Mesenchymal stem cell (in vitro differentiated cells and primary cell): ENCODE measurements around the gene LAIR1.

Source experiments
- DNase-seq: peaks from one replicate; pipeline ENCODE4 v3.0.0-alpha.2; 2013
- H2AFZ ChIP-seq: one replicate; pipeline ENCODE4 v1.6.1; 2013; ENCODE audit warnings: low read depth, mild to moderate bottlenecking, control low read depth, inconsistent platforms, low read length, moderate library complexity
- H2AK5ac ChIP-seq: 2 replicates; pipeline ENCODE4 v1.6.1; 2013; ENCODE audit warnings: low read length, moderate library complexity, mild to moderate bottlenecking, inconsistent platforms; ENCODE audit not compliant: severe bottlenecking
- H2BK120ac ChIP-seq: one replicate; pipeline ENCODE4 v1.6.1; 2013; ENCODE audit warnings: low read depth, mild to moderate bottlenecking, inconsistent platforms, low read length, moderate library complexity
- H2BK12ac ChIP-seq, 2 experiments: one replicate each; pipeline ENCODE4 v1.6.1; 2013; ENCODE audit warnings: inconsistent platforms in 2 of 2, low read length in 2 of 2, mild to moderate bottlenecking in 2 of 2, moderate library complexity in 2 of 2, control low read depth in 1 of 2
- H2BK15ac ChIP-seq: one replicate; pipeline ENCODE4 v1.6.1; 2013; ENCODE audit warnings: mild to moderate bottlenecking, low read depth, inconsistent platforms; ENCODE audit not compliant: poor library complexity, severe bottlenecking
- H2BK5ac ChIP-seq: 2 replicates; pipeline ENCODE4 v1.6.1; 2013; ENCODE audit warnings: low read depth, mild to moderate bottlenecking, low read length, control low read depth, inconsistent platforms; ENCODE audit not compliant: poor library complexity, severe bottlenecking
- H3K14ac ChIP-seq, 2 experiments: one replicate each; pipeline ENCODE4 v1.6.1; 2013; ENCODE audit warnings: inconsistent platforms in 2 of 2, low read length in 2 of 2, control low read depth in 1 of 2, mild to moderate bottlenecking in 1 of 2, moderate library complexity in 1 of 2
- H3K18ac ChIP-seq, 2 experiments: one replicate each; pipeline ENCODE4 v1.6.1; 2013; ENCODE audit warnings: inconsistent platforms in 2 of 2, low read length in 2 of 2, control low read depth in 1 of 2, low read depth in 1 of 2, mild to moderate bottlenecking in 1 of 2
- H3K23ac ChIP-seq, 2 experiments: one replicate each; pipeline ENCODE4 v1.6.1; 2013; ENCODE audit warnings: inconsistent platforms in 2 of 2, low read length in 2 of 2, mild to moderate bottlenecking in 2 of 2, moderate library complexity in 2 of 2, control low read depth in 1 of 2
- H3K27ac ChIP-seq: 2 replicates; pipeline ENCODE4 v1.5.1; 2013; ENCODE audit warnings: mild to moderate bottlenecking, moderate library complexity, low read length, control low read depth, inconsistent platforms; ENCODE audit not compliant: poor library complexity, severe bottlenecking
- H3K27me3 ChIP-seq, 2 experiments: 2 replicates each; pipeline versions ENCODE4 v1.6.1 to v1.7.0; 2013; ENCODE audit warnings: low read length in 2 of 2, mild to moderate bottlenecking in 2 of 2, moderate library complexity in 2 of 2, control low read depth in 1 of 2, inconsistent platforms in 1 of 2; ENCODE audit not compliant: control insufficient read depth in 1 of 2, insufficient read depth in 1 of 2
- H3K36me3 ChIP-seq, 2 experiments: 2 replicates each; pipeline versions ENCODE4 v1.6.1 to v1.7.0; 2013; ENCODE audit warnings: low read length in 2 of 2, control low read depth in 1 of 2, inconsistent platforms in 1 of 2, low read depth in 1 of 2, mild to moderate bottlenecking in 1 of 2; ENCODE audit not compliant: insufficient read depth in 2 of 2, control insufficient read depth in 1 of 2
- H3K4ac ChIP-seq, 2 experiments: one replicate each; pipeline ENCODE4 v1.6.1; 2013; ENCODE audit warnings: inconsistent platforms in 2 of 2, low read length in 2 of 2, mild to moderate bottlenecking in 2 of 2, moderate library complexity in 2 of 2, control low read depth in 1 of 2, low read depth in 1 of 2
- H3K4me1 ChIP-seq: 2 replicates; pipeline ENCODE4 v1.6.1; 2013; ENCODE audit warnings: low read depth, low read length, control low read depth; ENCODE audit not compliant: control insufficient read depth, insufficient read depth
- H3K4me2 ChIP-seq: 2 replicates; pipeline ENCODE4 v1.6.1; 2013; ENCODE audit warnings: low read length, mild to moderate bottlenecking, inconsistent platforms; ENCODE audit not compliant: poor library complexity, severe bottlenecking
- H3K4me3 ChIP-seq, 2 experiments: 2 replicates each; pipeline versions ENCODE4 v1.5.1 to v1.7.0; 2013; ENCODE audit warnings: low read length in 2 of 2, mild to moderate bottlenecking in 2 of 2, control low read depth in 1 of 2, low read depth in 1 of 2; ENCODE audit not compliant: insufficient read depth in 1 of 2
- H3K79me1 ChIP-seq: replicated peaks from 2 replicates; pipeline ENCODE4 v1.6.1; 2013; ENCODE audit warnings: mild to moderate bottlenecking, control low read depth, low read length, inconsistent platforms; ENCODE audit not compliant: poor library complexity, severe bottlenecking
- H3K9ac ChIP-seq: 2 replicates; pipeline ENCODE4 v1.7.0; 2013; ENCODE audit warnings: mild to moderate bottlenecking, low read length, moderate library complexity
- H3K9me3 ChIP-seq: 2 replicates; pipeline ENCODE4 v1.7.0; 2013; ENCODE audit warnings: mild to moderate bottlenecking, low read length; ENCODE audit not compliant: control insufficient read depth
- H4K8ac ChIP-seq: one replicate; pipeline ENCODE4 v1.6.1; 2013; ENCODE audit warnings: inconsistent platforms, mild to moderate bottlenecking, low read length, moderate library complexity
- H4K91ac ChIP-seq: one replicate; pipeline ENCODE4 v1.6.1; 2013; ENCODE audit warnings: mild to moderate bottlenecking, low read length, inconsistent platforms
- WGBS: methylation state at CpG from one replicate; pipeline ENCODE4 v1.1.7; 2013; ENCODE audit warnings: mixed read lengths; 5-methylcytosine and 5-hydroxymethylcytosine counted together

Gene LAIR1

GRCh38 chr19:54338521-54338920 is 26.2 kb downstream of the LAIR1 start:
- Histone ChIP-seq H3K23ac (no peak overlapping the region), H3K9me3 (no peaks in the 10 kb centered on the region), H3K4me3 (no peak overlapping the region), H3K36me3 (no peaks in the 10 kb centered on the region), H3K18ac (no peak overlapping the region), H3K27ac (no peak overlapping the region), H2AFZ (no peak overlapping the region), H2BK15ac (no peak overlapping the region), H3K4me2 (no peak overlapping the region), H3K4ac (no peak overlapping the region), H3K9ac (no peak overlapping the region), H4K8ac (no peak overlapping the region), H3K27me3 (peaks cover 0 to 14% of the 10 kb centered on the region in 2 experiments), H3K79me1 (no peaks in the 10 kb centered on the region), H4K91ac (no peak overlapping the region), H2BK12ac (no peak overlapping the region), H2BK120ac (no peak overlapping the region), H3K4me1 (no peaks in the 10 kb centered on the region), H3K14ac (no peak overlapping the region), H2AK5ac (no peak overlapping the region), H2BK5ac (no peak overlapping the region)
- DNase-seq: no peak
- 72% methylated on average over 5 of the region's 6 CpGs for WGBS

- H3K4me1 ChIP-seq: no peaks in the 10 kb centered on the region
- H3K27ac ChIP-seq: no peak overlapping the region
Measured at GRCh38 chr19:54337858-54338230, 26.9 kb downstream of the LAIR1 start.

GRCh38 chr19:54336893-54337857 is 27.6 kb downstream of the LAIR1 start:
- H3K14ac ChIP-seq: no peak overlapping the region
- H2BK12ac ChIP-seq: no peak overlapping the region
- H3K23ac ChIP-seq: no peak overlapping the region
- H3K4me1 ChIP-seq: no peaks in the 10 kb centered on the region
- DNase-seq: no peak
- H2BK5ac ChIP-seq: no peak overlapping the region
- H3K36me3 ChIP-seq: no peaks in the 10 kb centered on the region
- H3K4me3 ChIP-seq: no peak overlapping the region
- no peak overlapping the region for H4K8ac ChIP-seq
- H2AFZ ChIP-seq: no peak overlapping the region
- H3K4ac ChIP-seq: no peak overlapping the region
- no peak overlapping the region for H2BK15ac ChIP-seq
- WGBS: 86% methylated on average over 34 of the region's 34 CpGs
- H3K9ac ChIP-seq: no peak overlapping the region
- peaks cover 0 to 13% of the 10 kb centered on the region in 2 experiments for H3K27me3 ChIP-seq
- H4K91ac ChIP-seq: no peak overlapping the region
- no peaks in the 10 kb centered on the region for H3K79me1 ChIP-seq
- no peak overlapping the region for H3K4me2 ChIP-seq
- H3K27ac ChIP-seq: no peak overlapping the region
- H2BK120ac ChIP-seq: no peak overlapping the region
- H3K9me3 ChIP-seq: no peaks in the 10 kb centered on the region
- no peak overlapping the region for H2AK5ac ChIP-seq
- H3K18ac ChIP-seq: no peak overlapping the region

More at GRCh38 chr19:54337858-54338230, 26.9 kb downstream of the LAIR1 start:
- Histone ChIP-seq H3K18ac (no peak overlapping the region), H2AK5ac (no peak overlapping the region), H3K9me3 (no peaks in the 10 kb centered on the region), H3K23ac (no peak overlapping the region), H3K27me3 (peaks cover 0 to 16% of the 10 kb centered on the region in 2 experiments), H3K14ac (no peak overlapping the region), H3K9ac (no peak overlapping the region), H2BK5ac (no peak overlapping the region), H2AFZ (no peak overlapping the region), H2BK120ac (no peak overlapping the region), H3K79me1 (no peaks in the 10 kb centered on the region), H3K36me3 (no peaks in the 10 kb centered on the region), H2BK15ac (no peak overlapping the region), H3K4ac (no peak overlapping the region), H2BK12ac (no peak overlapping the region), H4K8ac (no peak overlapping the region), H4K91ac (no peak overlapping the region), H3K4me2 (no peak overlapping the region), H3K4me3 (no peak overlapping the region)
- DNase-seq: no peak
- 77% methylated on average over 9 of the region's 9 CpGs for WGBS

- Histone ChIP-seq H3K14ac (no peak overlapping the region), H4K91ac (no peak overlapping the region), H2AFZ (no peak overlapping the region), H2BK5ac (no peak overlapping the region), H3K9ac (no peak overlapping the region), H3K79me1 (no peaks in the 10 kb centered on the region), H2BK15ac (no peak overlapping the region), H3K9me3 (no peaks in the 10 kb centered on the region), H3K27ac (no peak overlapping the region), H2AK5ac (no peak overlapping the region), H3K36me3 (no peaks in the 10 kb centered on the region), H3K4me2 (no peak overlapping the region), H4K8ac (no peak overlapping the region), H3K18ac (no peak overlapping the region), H3K4me1 (no peaks in the 10 kb centered on the region), H3K23ac (no peak overlapping the region), H3K27me3 (peaks cover 0 to 13% of the 10 kb centered on the region in 2 experiments), H3K4me3 (no peak overlapping the region), H2BK120ac (no peak overlapping the region), H2BK12ac (no peak overlapping the region), H3K4ac (no peak overlapping the region)
- no peak for DNase-seq
- WGBS: 53% methylated on average over 6 of the region's 12 CpGs
Measured at GRCh38 chr19:54335979-54336892, 28.5 kb downstream of the LAIR1 start.
